ENCODE measurements around the gene BCKDHB. TPM values are rescaled to one million over a fixed set of nuclear protein-coding genes. Genes with fewer than 3 reads are reported as not detected.
"Not testable (repeated sequence)": the region's sequence is repeated elsewhere in the genome, so short reads cannot be mapped to it uniquely, and the experiment has no call there.

Gene BCKDHB
- total RNA-seq (10 to 100 TPM in 6 of 7 donors, 1 to 10 TPM in 1; 9.8 to 16.4 (median 11.3) TPM), polyA plus RNA-seq (1 to 10 TPM; 6.3 to 7.9 (median 7.2) TPM)
- long read RNA-seq, donor 1, partial matches to known transcripts, result 0 of 3 reads
- long read RNA-seq, donor 1, other reads (novel, unspliced or antisense), result 0 of 3 reads
- long read RNA-seq, donor 2, partial matches to known transcripts, result 0 of 4 reads
- long read RNA-seq, donor 2, other reads (novel, unspliced or antisense), result 0 of 4 reads

DNA sequence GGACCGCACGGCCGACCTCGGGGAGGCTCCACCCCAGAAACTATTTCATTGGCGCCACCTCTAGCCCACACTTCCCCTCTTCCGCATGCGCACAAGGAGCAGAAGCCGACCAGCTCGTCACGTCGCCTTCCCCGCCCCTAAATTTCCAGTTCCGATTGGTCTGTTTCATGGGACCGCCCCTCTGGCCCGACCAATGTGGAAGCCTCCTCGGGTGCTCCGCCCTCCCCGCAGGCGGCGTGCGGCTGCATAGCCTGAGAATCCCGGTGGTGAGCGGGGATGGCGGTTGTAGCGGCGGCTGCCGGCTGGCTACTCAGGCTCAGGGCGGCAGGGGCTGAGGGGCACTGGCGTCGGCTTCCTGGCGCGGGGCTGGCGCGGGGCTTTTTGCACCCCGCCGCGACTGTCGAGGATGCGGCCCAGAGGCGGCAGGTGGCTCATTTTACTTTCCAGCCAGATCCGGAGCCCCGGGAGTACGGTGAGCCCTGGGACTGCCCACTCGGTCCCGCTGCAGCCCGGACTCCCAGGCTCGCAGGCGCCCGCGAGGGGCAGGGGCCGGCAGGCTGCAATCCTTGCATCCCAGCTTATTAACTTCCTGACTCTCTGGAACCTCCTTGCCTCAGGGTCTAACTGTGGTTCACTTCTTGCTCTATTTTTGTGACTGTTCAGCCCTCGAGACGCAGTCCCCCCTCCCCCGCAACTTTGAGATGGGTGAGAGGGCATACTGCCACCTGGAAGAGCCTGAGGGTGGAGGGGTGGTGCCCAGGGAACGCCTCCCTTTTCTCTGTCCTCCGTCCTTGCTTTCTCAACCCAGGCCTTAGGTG lies at the start of gene BCKDHB:
Gene BCKDHB (plus strand): TSS at position 254 of the 818 bp plus-strand sequence. CDS start 23 bp downstream, at position 277.
- intact Hi-C loops (cut with DNase I; ENCODE audit: low total_unique reads), result no loop called here
- no peaks in the 10 kb centered on the region for H3K27me3 ChIP-seq (replicated peaks in 1 of 7)
- peak within 1 kb of the TSS; percentile 42 to 84 (median 80) for H3K27ac ChIP-seq
- peak; percentile 90 to 98 (median 94) for TF ChIP-seq POLR2AphosphoS5 (IDR thresholded peaks at IDR 0.05)
- TF ChIP-seq, protein P1, sequence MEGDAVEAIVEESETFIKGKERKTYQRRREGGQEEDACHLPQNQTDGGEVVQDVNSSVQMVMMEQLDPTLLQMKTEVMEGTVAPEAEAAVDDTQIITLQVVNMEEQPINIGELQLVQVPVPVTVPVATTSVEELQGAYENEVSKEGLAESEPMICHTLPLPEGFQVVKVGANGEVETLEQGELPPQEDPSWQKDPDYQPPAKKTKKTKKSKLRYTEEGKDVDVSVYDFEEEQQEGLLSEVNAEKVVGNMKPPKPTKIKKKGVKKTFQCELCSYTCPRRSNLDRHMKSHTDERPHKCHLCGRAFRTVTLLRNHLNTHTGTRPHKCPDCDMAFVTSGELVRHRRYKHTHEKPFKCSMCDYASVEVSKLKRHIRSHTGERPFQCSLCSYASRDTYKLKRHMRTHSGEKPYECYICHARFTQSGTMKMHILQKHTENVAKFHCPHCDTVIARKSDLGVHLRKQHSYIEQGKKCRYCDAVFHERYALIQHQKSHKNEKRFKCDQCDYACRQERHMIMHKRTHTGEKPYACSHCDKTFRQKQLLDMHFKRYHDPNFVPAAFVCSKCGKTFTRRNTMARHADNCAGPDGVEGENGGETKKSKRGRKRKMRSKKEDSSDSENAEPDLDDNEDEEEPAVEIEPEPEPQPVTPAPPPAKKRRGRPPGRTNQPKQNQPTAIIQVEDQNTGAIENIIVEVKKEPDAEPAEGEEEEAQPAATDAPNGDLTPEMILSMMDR (IDR thresholded peaks at IDR 0.05 in 8 of 11, conservative IDR thresholded peaks at IDR 0.05 in 3 of 11), result peak in 3 of 11 experiments; percentile 20 to 41 (median 30)
- peak in 1 of 3 donors; percentile 79 for TF ChIP-seq POLR2A (IDR thresholded peaks at IDR 0.05)
- no peaks in the 10 kb centered on the region for H3K36me3 ChIP-seq
- peaks cover 0 to 24% (median 14%) of the 10 kb centered on the region in 6 donors for H3K4me1 ChIP-seq
- DNase-seq, result peak; percentile 97
- H3K4me3 ChIP-seq, result peak within 1 kb of the TSS; percentile 72 to 93 (median 86)
- 0 to 1% (median 0%) methylated on average over 44 to 56 of the region's 56 CpGs for WGBS, 5 donors
- H3K9me3 ChIP-seq, result no peaks in the 10 kb centered on the region

DNA sequence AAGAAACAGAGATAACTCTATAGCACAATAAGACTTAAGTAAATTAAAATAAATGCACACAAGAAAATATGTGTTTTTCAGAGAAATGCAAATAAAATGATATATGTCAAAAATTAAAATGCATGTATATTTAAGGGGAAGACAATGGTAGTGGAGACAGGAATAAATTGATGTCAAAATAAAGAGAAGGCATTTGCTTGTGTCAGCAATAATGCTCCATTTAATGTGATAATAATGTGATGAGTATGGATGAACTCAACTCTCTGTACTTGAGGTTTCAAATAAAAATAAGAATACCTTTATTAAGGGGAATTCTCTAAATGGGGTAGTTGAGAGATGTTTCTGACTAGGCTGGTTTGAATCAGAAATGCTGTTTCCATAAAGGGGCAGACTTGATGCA lies 45.7 kb upstream of the BCKDHB start:
- no peaks in the 10 kb centered on the region for H3K27me3 ChIP-seq (replicated peaks in 1 of 7)
- no peak overlapping the region for H3K27ac ChIP-seq
- H3K9me3 ChIP-seq, result no peaks in the 10 kb centered on the region
- TF ChIP-seq POLR2AphosphoS5 (IDR thresholded peaks at IDR 0.05) (no peak), POLR2A (IDR thresholded peaks at IDR 0.05) (no peak)
- TF ChIP-seq, protein P1 (IDR thresholded peaks at IDR 0.05 in 8 of 11, conservative IDR thresholded peaks at IDR 0.05 in 3 of 11), result no peak
- no peaks in the 10 kb centered on the region for H3K4me1 ChIP-seq
- intact Hi-C loops (cut with DNase I; ENCODE audit: low total_unique reads), result no loop called here
- no peaks in the 10 kb centered on the region for H3K36me3 ChIP-seq
- DNase-seq, result no peak
- H3K4me3 ChIP-seq, result no peak overlapping the region

DNA sequence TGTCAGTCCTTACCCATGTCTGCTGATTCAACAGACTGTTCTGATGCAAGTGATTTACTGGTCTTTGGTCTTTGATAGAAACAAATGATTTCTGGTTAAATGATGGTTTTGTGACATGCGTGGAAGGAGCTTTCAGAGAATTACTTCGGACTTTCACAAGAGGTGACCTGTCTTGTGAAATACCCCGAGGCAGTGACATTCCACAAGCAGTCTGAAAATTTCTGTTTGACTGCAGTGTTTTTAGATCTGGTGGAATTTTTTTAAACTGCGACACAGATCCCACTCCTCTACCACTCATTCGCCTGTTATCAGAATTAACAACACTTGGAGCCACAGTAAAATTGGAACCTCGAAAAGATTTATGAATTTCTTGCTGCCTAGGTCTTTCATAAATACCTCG lies 38.3 kb upstream of the BCKDHB start:
- H3K36me3 ChIP-seq; intact Hi-C loops (cut with DNase I; ENCODE audit: low total_unique reads); H3K27me3 ChIP-seq (replicated peaks in 1 of 7); H3K4me3 ChIP-seq; DNase-seq; H3K27ac ChIP-seq; H3K4me1 ChIP-seq: not testable (repeated sequence)
- WGBS, 5 donors, result 77 to 90% (median 82%) methylated on average over 7 of the region's 7 CpGs
- peaks cover 0 to 11% (median 3%) of the 10 kb centered on the region in 8 donors for H3K9me3 ChIP-seq

DNA sequence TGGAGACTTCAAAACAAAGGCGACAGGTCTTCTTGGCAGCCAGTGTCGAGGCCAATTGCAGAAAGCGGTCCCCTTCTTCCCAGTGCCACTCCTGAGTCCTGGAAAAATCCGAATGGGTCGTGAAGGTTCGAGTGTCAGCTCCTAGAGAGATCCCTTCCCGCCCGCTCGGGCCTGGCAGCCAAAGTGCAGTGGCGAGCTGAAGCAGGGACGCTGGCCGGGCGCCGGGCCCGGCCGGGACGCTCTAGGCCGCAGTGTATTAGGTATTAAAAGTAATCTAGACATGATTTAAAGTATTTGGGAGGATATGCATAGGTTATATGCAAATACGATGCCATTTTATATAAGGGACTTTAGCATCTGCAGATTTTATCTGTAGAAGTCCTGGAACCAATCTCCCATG lies 36.0 kb upstream of the BCKDHB start:
- H3K27ac ChIP-seq; DNase-seq; H3K36me3 ChIP-seq; H3K27me3 ChIP-seq (replicated peaks in 1 of 7); H3K4me1 ChIP-seq; H3K4me3 ChIP-seq; intact Hi-C loops (cut with DNase I; ENCODE audit: low total_unique reads): not testable (repeated sequence)
- 88 to 92% (median 90%) methylated on average over 19 of the region's 19 CpGs for WGBS, 5 donors
- peaks cover 0 to 21% (median 9%) of the 10 kb centered on the region in 8 donors for H3K9me3 ChIP-seq

DNA sequence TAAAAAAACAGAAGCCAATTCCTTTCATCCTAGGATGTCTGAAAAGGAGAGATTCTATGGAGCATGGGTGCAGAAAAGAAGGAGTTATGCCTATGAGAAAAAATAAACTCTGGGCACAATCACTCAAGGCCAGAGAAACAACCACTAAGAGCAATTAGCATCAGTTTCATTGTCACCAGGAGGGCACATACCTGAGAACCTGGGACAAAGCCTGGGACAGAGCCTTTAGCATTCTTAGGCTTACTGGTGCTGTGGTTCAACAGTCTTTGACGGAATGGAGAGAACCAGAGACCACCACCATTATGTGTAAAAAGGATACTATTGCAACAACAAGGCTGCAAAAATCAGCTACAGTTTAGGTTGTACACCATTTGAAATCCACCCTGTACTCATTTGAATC lies 29.4 kb upstream of the BCKDHB start:
- Histone ChIP-seq H3K36me3 (no peaks in the 10 kb centered on the region), H3K4me3 (no peak overlapping the region), H3K9me3 (peaks cover 0 to 21% (median 9%) of the 10 kb centered on the region in 8 donors), H3K4me1 (no peaks in the 10 kb centered on the region), H3K27ac (no peak overlapping the region), H3K27me3 (replicated peaks in 1 of 7) (peaks cover 0 to 6% (median 0%) of the 10 kb centered on the region in 7 donors)
- DNase-seq, result no peak
- no peak for TF ChIP-seq POLR2A (IDR thresholded peaks at IDR 0.05)
- no peak for TF ChIP-seq POLR2AphosphoS5 (IDR thresholded peaks at IDR 0.05)
- TF ChIP-seq, protein P1 (IDR thresholded peaks at IDR 0.05 in 8 of 11, conservative IDR thresholded peaks at IDR 0.05 in 3 of 11), result no peak
- 66 to 81% (median 79%) methylated on average over 1 of the region's 1 CpG for WGBS, 5 donors
- intact Hi-C loops (cut with DNase I; ENCODE audit: low total_unique reads), result no loop called here
